OCI-LY7 (cell line): ENCODE measurements around the gene NDUFC2. TPM values are rescaled to one million over a fixed set of nuclear protein-coding genes. Genes with fewer than 3 reads are reported as not detected.
"Not testable (repeated sequence)": the region's sequence is repeated elsewhere in the genome, so short reads cannot be mapped to it uniquely, and the experiment has no call there.

Experiments used
- BruUV-seq: library from RNA; stranded (reverse); fragments of 400-500 nt; replicated peaks from 2 replicates; lab custom pipeline; 2021; lab: Mats Ljungman, UMichigan
- CTCF ChIA-PET: fragments of 300-600 bp; sonication (Branson Sonifier 250); formaldehyde crosslinking; loops from one replicate; lab custom pipeline; 2022; ENCODE audit warnings: antibody characterized with exemption; ENCODE audit not compliant: unreplicated experiment; lab: Charles Lee
- POLR2A ChIA-PET: fragments of 300-600 bp; sonication (Branson Sonifier 250); formaldehyde crosslinking; loops from one replicate; lab custom pipeline; 2022; ENCODE audit warnings: antibody characterized with exemption; lab: Charles Lee
- DNase-seq: peaks from one replicate; pipeline ENCODE4 v3.0.0-alpha.2; 2015; ENCODE audit warnings: low spot score
- H2AFZ ChIP-seq: fragments of 200-600 bp; sonication (generic), shearing (Covaris generic); 2 replicates; pipeline ENCODE4 v1.6.1; 2014; ENCODE audit warnings: mild to moderate bottlenecking, antibody characterized with exemption, low read length, moderate library complexity
- H3K27ac ChIP-seq: fragments of 200-600 bp; sonication (generic); 2 replicates; pipeline ENCODE4 v1.5.1; 2014; ENCODE audit warnings: mixed run types, low read depth, mild to moderate bottlenecking, moderate library complexity, low read length, inconsistent platforms; ENCODE audit not compliant: poor library complexity, severe bottlenecking
- H3K36me3 ChIP-seq: fragments of 200-600 bp; sonication (generic); 2 replicates; pipeline ENCODE4 v1.6.1; 2014; ENCODE audit warnings: mild to moderate bottlenecking, antibody characterized with exemption, low read length, moderate library complexity, mixed read lengths; ENCODE audit not compliant: insufficient read depth
- H3K4me1 ChIP-seq: fragments of 200-600 bp; sonication (generic); 2 replicates; pipeline ENCODE4 v1.5.1; 2014; ENCODE audit warnings: mild to moderate bottlenecking, low read length; ENCODE audit not compliant: insufficient read depth, poor library complexity, severe bottlenecking
- H3K4me2 ChIP-seq: fragments of 200-600 bp; sonication (generic); 2 replicates; pipeline ENCODE4 v1.6.1; 2014; ENCODE audit warnings: mild to moderate bottlenecking, low read length
- H3K4me3 ChIP-seq: fragments of 200-600 bp; sonication (generic); 2 replicates; pipeline ENCODE4 v1.5.1; 2014; ENCODE audit warnings: mild to moderate bottlenecking, low read depth, low read length; ENCODE audit not compliant: poor library complexity, severe bottlenecking
- H3K79me2 ChIP-seq: fragments of 200-600 bp; sonication (generic); 2 replicates; pipeline ENCODE4 v1.6.1; 2016; ENCODE audit warnings: low read depth, mild to moderate bottlenecking, low read length, moderate library complexity, mixed read lengths; ENCODE audit not compliant: insufficient read depth
- H3K9me2 ChIP-seq: fragments of 200-600 bp; sonication (generic); 2 replicates; pipeline ENCODE4 v1.6.1; 2016; ENCODE audit warnings: mild to moderate bottlenecking, low read length, mixed read lengths; ENCODE audit not compliant: insufficient read depth
- H3K9me3 ChIP-seq: fragments of 200-600 bp; sonication (generic); 2 replicates; pipeline ENCODE4 v1.6.1; 2014; ENCODE audit warnings: mild to moderate bottlenecking, mixed run types, low read length, mixed read lengths
- H4K20me1 ChIP-seq: fragments of 200-600 bp; sonication (generic); 2 replicates; pipeline ENCODE4 v1.6.1; 2014; ENCODE audit warnings: mild to moderate bottlenecking, antibody characterized with exemption, low read length, moderate library complexity, mixed read lengths; ENCODE audit not compliant: insufficient read depth
- CTCF ChIP-seq: fragments of 200-600 bp; sonication (generic); conservative IDR thresholded peaks from 2 replicates; pipeline ENCODE4 v1.5.1; 2014; ENCODE audit warnings: mild to moderate bottlenecking, antibody characterized with exemption, low read length, moderate library complexity, mixed read lengths
- EZH2phosphoT487 ChIP-seq: fragments of 200-600 bp; sonication (generic); IDR thresholded peaks from 2 replicates; pipeline ENCODE4 v1.6.1; 2018; ENCODE audit warnings: low read depth, borderline replicate concordance, mild to moderate bottlenecking, mixed run types, antibody characterized with exemption, low read length, moderate library complexity, mixed read lengths
- intact Hi-C: fragments of 100-400 bp; cut with micrococcal nuclease; formaldehyde crosslinking; loops from one replicate; pipeline ENCODE4 v1.10.0; 2022; ENCODE audit not compliant: unreplicated experiment
- total RNA-seq, 2 experiments: library from RNA; depleted of rRNA in 1 of 2; stranded (reverse); fragments of >200 nt in 1 of 2; shearing (Covaris generic) in 1 of 2; gene quantifications; 2 replicates each; pipeline ENCODE4 v1.2.3, GENCODE V29; 2014 to 2022

NDUFC2 gene
- total RNA-seq, 2 experiments from 2014 or later = 53.3 to 95.7 TPM

- TF ChIP-seq CTCF (no peak), EZH2phosphoT487 (no peak)
- BruUV-seq = no TSS peak
- DNase-seq = no peak
- no peak overlapping the region for H3K4me2 ChIP-seq
- no peaks in the 10 kb centered on the region for H3K79me2 ChIP-seq
- H3K9me3 ChIP-seq = no peaks in the 10 kb centered on the region
- no peaks in the 10 kb centered on the region for H3K9me2 ChIP-seq
- intact Hi-C loops = no loop called here
- ChIA-PET POLR2A (interaction anchor here (0.5 to 0.9 kb wide), 2 partner anchors 34 to 314 kb away, joined by 3 read pairs; no protein-coding TSS in a partner anchor), CTCF (no interaction called here)
- H3K4me1 ChIP-seq = no peaks in the 10 kb centered on the region
- no peaks in the 10 kb centered on the region for H4K20me1 ChIP-seq
- no peak overlapping the region for H3K27ac ChIP-seq
- H2AFZ ChIP-seq = no peak overlapping the region
- no peak overlapping the region for H3K4me3 ChIP-seq
- peaks cover 60% of the 10 kb centered on the region for H3K36me3 ChIP-seq
Observed at GRCh38 chr11:78097666-78098385, 18.2 kb upstream of the NDUFC2 start.

GRCh38 chr11:78094250-78094649 lies 14.6 kb upstream of the NDUFC2 start:
- intact Hi-C loops = no loop called here
- DNase-seq = no peak
- no TSS peak for BruUV-seq
- Histone ChIP-seq H3K4me2 (no peak overlapping the region), H3K79me2 (no peaks in the 10 kb centered on the region), H3K9me2 (no peaks in the 10 kb centered on the region), H4K20me1 (no peaks in the 10 kb centered on the region), H3K4me1 (no peaks in the 10 kb centered on the region), H3K9me3 (no peaks in the 10 kb centered on the region), H3K36me3 (peaks cover 28% of the 10 kb centered on the region), H2AFZ (no peak overlapping the region), H3K4me3 (no peak overlapping the region), H3K27ac (no peak overlapping the region)
- TF ChIP-seq CTCF = no peak
- TF ChIP-seq EZH2phosphoT487 = no peak
- CTCF ChIA-PET = no interaction called here
- POLR2A ChIA-PET = no interaction called here

GRCh38 chr11:78086521-78087074 lies 6.9 kb upstream of the NDUFC2 start:
- H2AFZ ChIP-seq, DNase-seq, H3K4me1 ChIP-seq, H3K27ac ChIP-seq, BruUV-seq, H4K20me1 ChIP-seq, H3K4me3 ChIP-seq, H3K36me3 ChIP-seq, intact Hi-C loops, H3K9me2 ChIP-seq, H3K4me2 ChIP-seq, CTCF ChIA-PET, H3K79me2 ChIP-seq, H3K9me3 ChIP-seq: not testable (repeated sequence)
- POLR2A ChIA-PET = interaction anchor here (1.0 kb wide), 1 partner anchor 12 kb away, joined by 3 read pairs; no protein-coding TSS in a partner anchor
